Measurements from ENCODE around the gene ADGRA1. TPM values are rescaled to one million over a fixed set of nuclear protein-coding genes. Genes with fewer than 3 reads are reported as not detected.

Gene ADGRA1
- total and polyA plus RNA-seq, 2 of the 8 experiments (the other 6 are each of a cell fraction or from before 2014, with no cell fraction given), result 0.17 to 0.21 TPM

GRCh38 chr10:133167693-133168616, 80.2 kb downstream of the ADGRA1 start:
- Histone ChIP-seq H3K14ac (ENCODE audit: insufficient read length) (no peak overlapping the region), H3K23ac (ENCODE audit: insufficient read length) (no peak overlapping the region), H3K56ac (replicated peaks; ENCODE audit: insufficient read length, low read depth, low read length) (no peak overlapping the region), H3K9me3 (ENCODE audit: insufficient read depth in 2 of 2, low read depth in 1 of 2, low read length in 1 of 2) (no peaks in the 10 kb centered on the region; a peak in 1 of 4 replicates), H3K79me1 (ENCODE audit: low read depth, low read length) (peaks cover 11% of the 10 kb centered on the region), H3K4me2 (ENCODE audit: insufficient read depth in 1 of 2, low read depth in 2 of 2, low read length in 2 of 2) (no peak overlapping the region), H3K4me3 (ENCODE audit: extremely low read depth in 1 of 4, insufficient read depth in 2 of 4, low read depth in 3 of 4, low read length in 4 of 4) (no peak overlapping the region), H2BK20ac (ENCODE audit: low read length) (no peak overlapping the region), H3K79me2 (ENCODE audit: control insufficient read depth in 1 of 2, insufficient read depth in 2 of 2, low read length in 2 of 2) (no peaks in the 10 kb centered on the region; a peak in 1 of 4 replicates), H3K27ac (ENCODE audit: low read depth, low read length) (no peak overlapping the region), H3K27me3 (replicated peaks in 1 of 4; ENCODE audit: control insufficient read depth in 3 of 4, extremely low read depth in 1 of 4, insufficient read depth in 3 of 4, low read length in 3 of 4) (no peaks in the 10 kb centered on the region), H4K20me1 (replicated peaks in 1 of 2; ENCODE audit: control insufficient read depth in 1 of 2, insufficient read depth in 2 of 2, low read length in 2 of 2) (peaks cover 0 to 13% of the 10 kb centered on the region in 2 experiments), H3K18ac (ENCODE audit: extremely low read depth, low read length) (no peak overlapping the region), H2AK5ac (ENCODE audit: low read depth, low read length) (no peak overlapping the region), H2BK5ac (ENCODE audit: low read depth, low read length) (no peak overlapping the region), H3K4me1 (replicated peaks in 1 of 4; ENCODE audit: control insufficient read depth in 3 of 4, insufficient read depth in 4 of 4, low read length in 3 of 4) (peaks cover 0 to 16% (median 8%) of the 10 kb centered on the region in 4 experiments; a peak in 6 of 7 replicates), H2BK15ac (ENCODE audit: low read length) (no peak overlapping the region), H4K8ac (ENCODE audit: extremely low read depth, insufficient read depth, low read length) (peak overlapping the region; percentile 51; the same call in 1 of the 2 replicates), H3K4ac (replicated peaks; ENCODE audit: insufficient read length, low read depth, low read length) (no peak overlapping the region), H2BK12ac (ENCODE audit: low read depth, low read length) (no peak overlapping the region), H4K5ac (ENCODE audit: insufficient read length, low read depth, low read length) (no peak overlapping the region), H3K9ac (replicated peaks in 1 of 4; ENCODE audit: extremely low read depth in 1 of 4, low read depth in 3 of 4, low read length in 3 of 4) (no peak overlapping the region), H3K23me2 (ENCODE audit: low read depth, low read length) (no peaks in the 10 kb centered on the region), H2BK120ac (replicated peaks; ENCODE audit: low read depth, low read length) (no peak overlapping the region), H4K91ac (replicated peaks; ENCODE audit: insufficient read length, low read length) (no peak overlapping the region), H2AFZ (ENCODE audit: low read length) (no peak overlapping the region), H3K36me3 (ENCODE audit: control insufficient read depth in 2 of 4, insufficient read depth in 4 of 4, low read length in 3 of 4) (peaks cover 0 to 18% (median 9%) of the 10 kb centered on the region in 4 experiments; a peak in 5 of 8 replicates)
- CTCF ChIA-PET (ENCODE audit: partially characterized antibody), result interaction anchor here (0.8 to 1.3 kb wide), 2 partner anchors 30 to 57 kb away, joined by 3 read pairs; no protein-coding TSS in a partner anchor
- no peak for DNase-seq (ENCODE audit: low read depth in 1 of 2, low spot score in 2 of 2)
- WGBS, 2 experiments (ENCODE audit: extremely low coverage in 1 of 2, insufficient coverage in 1 of 2, insufficient read length in 1 of 2, insufficient replicate concordance in 2 of 2, low coverage in 1 of 2, low lambda C conversion rate in 2 of 2, missing lambda C conversion rate in 1 of 2), result 95% methylated on average over 33 of the region's 37 CpGs; no CpG with 5 or more reads in 1 of the 2 experiments
- POLR2A ChIA-PET (ENCODE audit: partially characterized antibody), result interaction anchor here (0.9 to 1.6 kb wide), 5 partner anchors 9 to 18 kb away, joined by 3 to 6 read pairs (median 4); no protein-coding TSS in a partner anchor
- no peak for FAIRE-seq
- TF ChIP-seq CHD2 (IDR thresholded peaks at IDR 0.05; ENCODE audit: low read length) (no peak), KDM1A (IDR thresholded peaks at IDR 0.05; ENCODE audit: borderline replicate concordance, low read length) (no peak), CTCF (IDR thresholded peaks at IDR 0.05; ENCODE audit: control extremely low read depth in 1 of 3, insufficient read depth in 1 of 3, low read depth in 1 of 3, low read length in 3 of 3) (no peak), MAFK (IDR thresholded peaks at IDR 0.05; ENCODE audit: low read depth, low read length) (no peak), HDAC2 (IDR thresholded peaks at IDR 0.05; ENCODE audit: borderline replicate concordance in 1 of 2, low read depth in 2 of 2, low read length in 2 of 2) (no peak), PHF8 (conservative IDR thresholded peaks at IDR 0.05; ENCODE audit: low read depth, low read length) (no peak), KDM5A (IDR thresholded peaks at IDR 0.05; ENCODE audit: low read length) (no peak), ZNF274 (IDR thresholded peaks at IDR 0.05; ENCODE audit: borderline replicate concordance, extremely low read depth, low read length) (no peak)
